LNCaP clone FGC (cell line): ENCODE results near the gene GOLGA6L25.
"Not testable (repeated sequence)": the region's sequence is repeated elsewhere in the genome, so short reads cannot be mapped to it uniquely, and the experiment has no call there.

ENCODE experiments used
- DNase-seq: peaks from one replicate; pipeline ENCODE4 v3.0.0-alpha.2; 2011; ENCODE audit warnings: low read depth
- H3K4me3 ChIP-seq: 2 replicates; pipeline ENCODE4 v1.5.1; 2011; ENCODE audit warnings: mild to moderate bottlenecking, low read depth, low read length, control low read depth

Gene GOLGA6L25, protein sequence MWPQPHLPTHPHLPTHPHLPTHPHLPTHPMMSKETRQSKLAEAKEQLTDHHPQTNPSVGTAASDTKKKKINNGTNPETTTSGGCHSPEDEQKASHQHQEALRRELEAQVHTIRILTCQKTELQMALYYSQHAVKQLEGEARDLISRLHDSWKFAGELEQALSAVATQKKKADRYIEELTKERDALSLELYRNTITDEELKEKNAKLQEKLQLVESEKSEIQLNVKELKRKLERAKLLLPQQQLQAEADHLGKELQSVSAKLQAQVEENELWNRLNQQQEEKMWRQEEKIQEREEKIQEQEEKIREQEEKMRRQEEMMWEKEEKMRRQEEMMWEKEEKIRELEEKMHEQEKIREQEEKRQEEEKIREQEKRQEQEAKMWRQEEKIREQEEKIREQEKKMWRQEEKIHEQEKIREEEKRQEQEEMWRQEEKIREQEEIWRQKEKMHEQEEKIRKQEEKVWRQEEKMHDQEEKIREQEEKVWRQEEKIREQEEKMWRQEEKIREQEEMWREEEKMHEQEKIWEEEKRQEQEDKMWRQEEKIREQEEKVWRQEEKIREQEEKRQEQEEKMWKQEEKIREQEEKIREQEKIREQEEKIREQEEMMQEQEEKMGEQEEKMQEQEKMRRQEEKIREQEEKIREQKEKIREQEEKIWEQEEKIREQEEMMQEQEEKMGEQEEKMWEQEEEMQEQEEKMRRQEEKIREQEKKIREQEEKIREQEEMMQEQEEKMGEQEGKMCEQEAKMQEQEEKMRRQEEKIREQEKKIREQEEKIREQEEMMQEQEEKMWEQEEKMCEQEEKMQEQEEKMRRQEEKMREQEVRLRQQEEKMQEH

GRCh38 chr15:28553268-28553667 lies at the start of gene GOLGA6L25:
Gene GOLGA6L25, plus strand, starts transcription at chr15:28553568. Its CDS starts 61 bp downstream, at chr15:28553629.
- not testable (repeated sequence) for H3K4me3 ChIP-seq, DNase-seq

DNA sequence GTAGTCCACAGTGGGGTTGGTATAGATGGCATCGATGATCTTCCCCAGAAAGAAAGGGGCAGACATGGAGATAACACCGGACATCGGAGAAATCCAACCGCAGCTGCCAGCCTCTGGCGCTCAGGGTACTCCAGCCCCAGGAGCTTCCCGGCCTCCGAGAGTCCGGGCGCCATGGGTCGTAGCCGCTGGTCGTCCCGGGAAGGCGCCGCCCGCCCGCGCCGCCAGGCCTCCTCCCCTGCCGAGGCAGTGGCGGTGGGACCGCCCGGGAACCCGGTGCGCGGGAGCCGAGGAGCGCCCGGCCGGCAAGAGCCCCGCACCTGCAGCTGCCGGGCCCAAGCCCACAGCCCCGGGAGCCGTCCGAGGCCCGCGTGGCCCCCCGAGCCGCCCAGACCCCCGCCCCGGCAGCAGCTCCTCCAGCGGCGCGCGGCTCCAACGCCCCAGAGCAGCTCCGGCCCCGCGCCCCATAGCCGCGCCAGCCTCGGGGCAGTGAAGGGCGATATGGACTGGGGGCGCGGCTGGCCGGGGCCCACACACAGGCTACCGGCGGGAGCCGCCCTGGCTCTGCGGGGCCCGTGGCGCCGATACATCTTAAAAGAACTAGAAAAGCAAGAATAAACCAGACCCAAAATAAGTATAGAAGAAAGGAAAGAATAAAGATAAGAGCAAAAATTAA lies 45.0 kb upstream of the GOLGA6L25 start:
- DNase-seq, result not testable (repeated sequence)

GRCh38 chr15:28514128-28514527 lies 39.2 kb upstream of the GOLGA6L25 start:
- not testable (repeated sequence) for DNase-seq, H3K4me3 ChIP-seq

More for the DNA sequence above, 45.0 kb upstream of the GOLGA6L25 start:
- not testable (repeated sequence) for H3K4me3 ChIP-seq

DNA sequence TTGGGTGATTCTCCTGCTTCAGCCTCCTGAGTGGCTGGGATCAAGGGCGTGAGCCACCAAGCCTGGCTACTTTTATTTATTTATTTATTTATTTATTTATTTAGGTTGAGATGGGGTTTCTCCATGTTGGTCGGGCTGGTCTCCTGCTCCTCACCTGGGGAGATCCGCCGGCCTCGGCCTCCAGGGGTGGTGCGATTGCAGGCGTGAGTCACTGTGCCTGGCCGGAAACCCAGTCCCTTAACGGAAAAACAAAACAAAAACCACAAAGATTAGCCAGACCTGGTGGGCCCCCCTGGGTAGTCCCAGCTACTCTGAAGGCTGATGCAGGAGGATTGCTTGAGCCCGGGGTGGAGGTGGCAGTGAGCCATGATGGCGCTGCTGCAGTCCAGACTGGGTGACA lies 38.2 kb upstream of the GOLGA6L25 start:
- not testable (repeated sequence) for DNase-seq, H3K4me3 ChIP-seq

GRCh38 chr15:28532954-28533353 lies 20.4 kb upstream of the GOLGA6L25 start, which contains the start of gene GOLGA8G:
Gene GOLGA8G, minus strand, starts transcription at chr15:28532971. Its CDS starts 62 bp downstream, at chr15:28532909.
- not testable (repeated sequence) for DNase-seq, H3K4me3 ChIP-seq

- DNase-seq, H3K4me3 ChIP-seq: not testable (repeated sequence)
Observed at GRCh38 chr15:28573351-28573750, 20.0 kb downstream of the GOLGA6L25 start.

DNA sequence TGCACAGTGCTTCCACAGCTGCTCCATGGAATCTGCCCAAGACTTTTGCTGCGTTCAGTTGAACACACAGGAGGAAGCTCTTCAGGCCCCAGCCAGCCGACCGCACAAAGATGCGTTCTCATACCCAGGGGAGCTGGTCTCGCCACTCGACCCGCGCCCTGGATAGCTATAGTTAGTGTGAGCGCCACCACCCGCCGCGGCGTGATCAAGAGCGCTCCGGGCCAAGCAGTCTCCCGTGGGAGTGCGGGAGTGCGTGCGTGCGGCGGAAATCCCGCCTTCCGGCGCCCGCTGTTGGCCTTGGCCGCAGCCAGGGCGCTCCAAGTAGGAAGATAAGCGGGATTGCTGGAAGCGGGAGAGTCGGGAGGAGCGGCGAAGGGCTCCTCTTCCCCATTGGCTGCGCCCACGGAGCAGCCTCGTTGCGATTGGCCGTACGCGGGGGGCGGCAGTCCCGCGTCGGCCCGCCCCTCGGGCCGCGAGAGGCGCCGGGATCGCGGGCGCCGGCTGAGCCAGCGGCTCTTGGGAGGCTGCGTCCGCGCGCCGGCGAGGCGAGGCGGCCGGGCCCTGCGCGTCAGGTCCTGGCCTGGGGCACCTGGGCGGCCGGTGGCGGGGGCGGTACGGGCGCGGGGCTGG lies 35.7 kb downstream of the GOLGA6L25 start:
- not testable (repeated sequence) for H3K4me3 ChIP-seq, DNase-seq

- DNase-seq, result not testable (repeated sequence)
- peak overlapping the region; percentile 48 for H3K4me3 ChIP-seq
Observed at GRCh38 chr15:28589769-28590168, 36.4 kb downstream of the GOLGA6L25 start.

DNA sequence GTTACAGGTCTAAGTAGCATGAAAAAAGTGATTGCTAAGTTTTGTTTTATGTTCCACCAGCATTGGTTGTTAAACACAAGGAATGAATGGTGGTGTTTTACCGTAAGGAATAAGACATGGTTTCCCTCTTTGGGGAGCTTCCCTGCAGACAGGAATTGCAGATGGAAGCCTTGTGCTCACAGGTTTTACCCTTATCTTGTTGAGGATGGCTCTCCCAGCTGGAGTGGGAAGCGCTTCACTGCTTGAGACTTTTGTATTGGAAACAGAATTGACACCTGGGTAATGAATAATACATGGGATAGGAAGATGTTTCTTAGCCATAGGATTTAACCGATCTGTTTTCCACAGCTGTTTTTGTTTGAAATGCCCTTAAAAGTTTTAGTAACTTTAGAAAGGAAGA lies 39.0 kb downstream of the GOLGA6L25 start:
- not testable (repeated sequence) for DNase-seq, H3K4me3 ChIP-seq

GRCh38 chr15:28593424-28594129 lies 40.2 kb downstream of the GOLGA6L25 start:
- DNase-seq, H3K4me3 ChIP-seq: not testable (repeated sequence)

DNA sequence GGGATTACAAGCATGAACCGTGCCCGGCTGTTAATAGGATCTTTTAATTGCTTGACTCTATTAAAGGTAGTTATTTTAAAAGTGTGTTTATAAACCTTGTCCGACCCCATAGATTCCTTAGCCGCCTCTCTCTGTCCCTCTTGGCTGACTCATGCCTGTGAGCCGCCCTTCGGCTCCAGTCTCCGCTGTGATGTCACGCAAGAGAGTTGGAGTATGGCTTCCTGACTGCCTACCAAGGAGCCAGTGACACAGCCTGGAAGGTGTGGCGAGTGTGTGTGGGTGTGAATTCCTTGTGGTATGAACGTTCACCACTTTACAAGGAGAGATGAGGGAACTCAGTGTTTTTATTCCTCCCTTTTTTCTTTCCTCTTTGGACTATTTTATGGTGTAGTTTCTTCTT lies 44.1 kb downstream of the GOLGA6L25 start:
- not testable (repeated sequence) for H3K4me3 ChIP-seq, DNase-seq

- not testable (repeated sequence) for H3K4me3 ChIP-seq, DNase-seq
Observed at GRCh38 chr15:28598209-28598608, 44.8 kb downstream of the GOLGA6L25 start.

DNA sequence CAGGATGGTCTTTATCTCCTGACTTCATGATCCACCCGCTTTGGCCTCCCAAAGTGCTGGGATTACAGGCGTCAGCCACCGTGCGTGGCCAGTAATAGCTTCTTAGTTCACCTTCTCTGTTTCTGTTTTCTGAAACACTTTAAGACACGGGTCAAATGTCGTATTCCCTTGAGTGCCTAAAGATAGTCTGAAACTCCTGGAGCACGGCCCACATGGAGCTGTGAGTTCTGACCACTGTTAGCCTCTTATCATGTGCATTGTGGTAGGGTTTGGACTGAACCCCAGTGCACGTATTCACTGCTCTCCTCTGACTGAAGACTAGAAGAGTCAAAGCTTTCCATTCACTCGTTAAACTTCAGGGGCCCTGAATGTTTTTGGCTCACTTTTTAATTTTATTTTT lies 48.8 kb downstream of the GOLGA6L25 start:
- DNase-seq, H3K4me3 ChIP-seq: not testable (repeated sequence)
